Colon (tissue), 2 donors: ENCODE measurements around the gene SMIM23.

ENCODE experiments used
- FAIRE-seq: peaks from 2 replicates; lab custom pipeline; 2012; peaks lifted over from hg19 to GRCh38; lab: Jason Lieb, UNC
- donor health status: control.
- donor health status: control.

The SMIM23 gene

GRCh38 chr5:171785517-171785916, at the start of gene SMIM23:
Gene SMIM23, plus strand, starts transcription at chr5:171785817. Its CDS starts 55 bp downstream, at chr5:171785872.
- no peak for FAIRE-seq

DNA sequence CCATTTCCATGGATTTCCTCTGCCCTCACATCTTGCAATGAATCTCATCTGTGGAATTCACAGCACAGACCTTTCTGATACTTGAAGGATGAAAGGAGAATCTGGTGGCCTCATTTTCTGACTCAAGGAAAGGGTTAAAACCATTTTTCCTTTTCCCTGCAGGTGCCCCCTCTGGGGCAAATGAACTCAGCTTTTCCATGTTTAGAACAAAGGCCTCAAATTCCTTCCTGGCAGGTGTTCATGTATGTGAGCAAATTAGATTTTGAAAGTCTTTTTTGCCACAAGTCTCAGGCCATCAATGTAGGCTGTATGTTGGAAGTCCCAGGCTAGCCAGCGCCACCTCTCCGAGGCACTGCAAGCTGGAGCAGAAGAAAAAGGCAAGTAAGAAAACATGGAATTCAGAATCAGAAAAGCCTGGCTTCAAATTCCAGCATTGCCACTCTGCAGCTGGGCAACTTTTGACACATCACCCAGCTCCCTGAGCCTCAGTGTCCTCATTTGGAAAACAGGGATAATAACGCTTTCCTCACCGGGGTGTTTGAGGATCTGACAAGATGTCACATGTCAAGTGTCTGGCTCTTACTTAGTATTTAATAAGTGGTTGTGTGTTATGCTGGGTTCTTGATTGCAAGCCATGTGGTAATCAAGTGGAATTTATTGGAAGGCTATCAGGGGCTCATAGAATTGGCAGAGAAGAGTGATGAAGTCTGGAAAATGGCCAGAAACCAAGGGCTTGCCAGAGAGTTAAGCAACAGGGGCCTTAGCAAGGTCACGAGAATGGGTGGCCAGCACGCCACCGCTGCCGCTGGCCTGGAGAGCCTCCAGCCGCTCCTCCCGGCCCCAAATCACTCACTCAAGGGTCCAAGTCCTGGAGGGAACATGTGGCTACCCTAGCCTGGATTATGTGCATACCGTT, 48.4 kb upstream of the SMIM23 start:
- no peak for FAIRE-seq

- no peak for FAIRE-seq
Observed at GRCh38 chr5:171738501-171738900, 47.1 kb upstream of the SMIM23 start.

GRCh38 chr5:171739271-171739670, 46.3 kb upstream of the SMIM23 start:
- no peak for FAIRE-seq

- FAIRE-seq, result no peak
Observed at GRCh38 chr5:171743436-171744076, 42.1 kb upstream of the SMIM23 start.

DNA sequence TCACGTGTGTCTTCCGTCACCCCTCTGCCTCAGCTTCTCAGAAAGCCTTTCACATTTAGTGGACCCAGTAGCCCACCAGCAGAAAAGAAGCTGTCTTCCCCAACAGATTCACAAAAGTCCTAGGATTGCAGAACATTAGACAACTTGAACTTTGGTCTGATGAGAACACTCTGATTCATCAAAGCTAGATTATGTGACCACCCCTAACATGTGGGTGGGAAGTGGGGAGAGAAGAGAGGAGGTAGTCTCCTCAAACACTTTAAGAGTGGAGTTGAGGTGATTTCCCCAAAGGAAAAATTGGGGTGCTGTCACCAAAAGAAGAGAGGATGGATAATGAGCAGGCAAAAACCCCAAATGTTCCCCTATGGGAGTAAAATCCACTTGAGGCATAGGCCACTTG, 41.4 kb upstream of the SMIM23 start:
- no peak for FAIRE-seq

GRCh38 chr5:171744882-171745281, 40.7 kb upstream of the SMIM23 start:
- FAIRE-seq, result no peak

DNA sequence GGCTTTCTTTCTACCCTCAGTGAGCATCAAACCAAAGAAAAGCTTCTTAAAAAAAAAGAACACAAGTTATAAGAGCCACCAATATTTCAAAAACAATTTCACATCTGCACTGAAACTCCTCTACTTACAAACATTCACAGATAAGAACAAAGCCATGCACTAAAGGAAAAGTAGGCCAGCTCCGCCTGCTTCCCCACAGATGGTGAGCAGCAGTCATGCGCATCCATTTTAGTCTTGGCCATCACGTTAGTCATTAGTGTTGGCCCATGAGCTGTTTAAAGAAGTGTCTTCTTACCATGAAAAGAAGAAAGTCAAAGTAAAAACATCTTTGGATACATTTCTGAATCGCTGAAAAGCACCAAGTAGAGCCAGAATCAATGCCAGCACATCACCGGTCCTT, 40.0 kb upstream of the SMIM23 start:
- no peak for FAIRE-seq

DNA sequence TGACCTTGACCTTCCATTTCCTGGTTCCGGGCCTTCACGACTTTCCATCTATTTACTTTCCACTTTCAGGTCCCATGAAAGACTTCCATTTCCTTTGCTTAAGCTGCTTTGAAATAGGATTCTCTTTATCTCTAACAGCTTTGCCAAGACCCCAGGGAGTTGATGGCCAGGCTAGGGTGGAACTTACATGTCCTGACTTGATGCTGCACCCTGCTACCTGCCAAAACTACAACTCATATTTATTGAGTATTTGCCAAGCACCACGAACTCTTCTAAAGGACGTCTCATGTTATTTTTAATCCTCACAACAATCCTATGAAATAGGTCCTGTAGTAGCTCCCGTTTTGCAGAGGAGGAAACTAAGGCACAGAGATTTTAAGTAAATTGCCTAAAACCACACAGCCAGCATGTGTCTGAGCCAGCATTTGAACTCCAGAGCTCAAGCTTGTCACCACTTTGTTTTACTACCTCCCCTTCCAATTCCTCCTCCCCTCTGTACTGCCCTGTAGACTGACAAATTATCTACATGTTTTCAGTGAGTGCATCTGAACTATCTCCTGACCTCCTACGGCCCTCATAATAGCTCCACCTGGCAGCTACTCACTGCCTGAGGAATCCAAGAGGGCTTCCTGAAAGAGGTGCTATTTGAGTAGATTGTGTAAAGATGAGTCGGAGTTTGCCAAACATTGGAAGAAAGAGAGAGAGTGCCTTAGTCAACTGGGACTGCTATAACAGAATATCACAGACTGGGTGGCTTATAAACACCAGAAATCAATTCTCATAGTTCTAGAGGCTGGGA, 38.4 kb upstream of the SMIM23 start:
- no peak for FAIRE-seq

- FAIRE-seq, result no peak
Observed at GRCh38 chr5:171748720-171749119, 36.9 kb upstream of the SMIM23 start.

GRCh38 chr5:171749365-171749764, 36.3 kb upstream of the SMIM23 start:
- FAIRE-seq, result no peak

- FAIRE-seq, result no peak
Observed at GRCh38 chr5:171750311-171750788, 35.3 kb upstream of the SMIM23 start.

- FAIRE-seq, result no peak
Observed at GRCh38 chr5:171755354-171755821, 30.2 kb upstream of the SMIM23 start.

DNA sequence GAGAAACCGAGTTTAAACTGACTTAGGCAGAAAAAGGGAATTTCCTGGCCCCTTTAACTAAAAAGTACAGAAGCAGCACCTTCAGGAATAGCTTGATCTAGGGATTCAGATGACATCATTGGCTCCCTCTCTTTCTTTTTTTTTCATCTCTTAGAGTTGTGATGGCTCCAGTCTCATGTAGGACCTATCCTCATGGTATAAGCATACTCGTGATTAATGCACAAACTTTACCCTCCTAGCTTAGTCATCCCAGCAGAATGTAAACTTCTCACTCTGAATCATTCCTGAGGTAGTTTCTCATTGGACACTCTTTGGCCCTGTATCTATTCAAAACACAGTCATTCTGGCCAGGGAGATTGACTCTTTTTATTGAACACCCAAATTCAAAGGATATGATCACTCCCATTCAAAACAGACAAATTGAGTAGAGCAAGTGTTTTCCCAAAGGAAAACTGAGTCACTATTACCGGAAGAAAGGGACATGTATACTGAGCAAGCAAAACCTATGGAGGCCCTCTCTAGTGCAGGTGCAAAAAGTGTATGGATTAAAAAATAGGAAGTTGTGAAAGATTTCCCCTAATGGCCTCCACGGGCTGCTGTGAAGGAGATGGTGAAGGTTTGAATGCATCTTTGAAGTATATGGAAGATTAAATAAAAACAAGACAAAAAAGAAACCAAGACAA, 27.6 kb upstream of the SMIM23 start:
- FAIRE-seq, result no peak

DNA sequence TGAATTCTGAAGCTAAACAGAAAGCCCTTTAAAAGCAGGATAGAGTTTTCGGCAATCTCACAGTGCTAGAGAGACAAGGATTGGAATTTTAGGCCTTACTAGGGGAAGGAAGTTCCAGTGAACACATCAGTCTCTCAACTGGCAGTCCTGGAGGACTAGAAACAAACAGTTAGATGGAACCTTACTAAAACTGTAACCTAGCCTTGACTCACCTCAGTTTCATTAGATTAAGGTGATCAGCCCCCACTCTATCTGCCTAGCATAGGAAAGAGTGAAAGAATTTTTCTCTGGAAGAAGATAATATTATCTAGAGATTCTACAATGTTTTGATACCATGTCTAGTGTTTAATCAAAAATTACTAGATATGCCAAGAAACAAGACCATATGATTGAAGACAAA, 25.8 kb upstream of the SMIM23 start:
- FAIRE-seq, result no peak

- FAIRE-seq, result no peak
Observed at GRCh38 chr5:171762021-171762608, 23.5 kb upstream of the SMIM23 start.

GRCh38 chr5:171762903-171763302, 22.7 kb upstream of the SMIM23 start:
- no peak for FAIRE-seq

- FAIRE-seq, result no peak
Observed at GRCh38 chr5:171764265-171764664, 21.4 kb upstream of the SMIM23 start.

GRCh38 chr5:171766875-171767274, 18.7 kb upstream of the SMIM23 start:
- no peak for FAIRE-seq

DNA sequence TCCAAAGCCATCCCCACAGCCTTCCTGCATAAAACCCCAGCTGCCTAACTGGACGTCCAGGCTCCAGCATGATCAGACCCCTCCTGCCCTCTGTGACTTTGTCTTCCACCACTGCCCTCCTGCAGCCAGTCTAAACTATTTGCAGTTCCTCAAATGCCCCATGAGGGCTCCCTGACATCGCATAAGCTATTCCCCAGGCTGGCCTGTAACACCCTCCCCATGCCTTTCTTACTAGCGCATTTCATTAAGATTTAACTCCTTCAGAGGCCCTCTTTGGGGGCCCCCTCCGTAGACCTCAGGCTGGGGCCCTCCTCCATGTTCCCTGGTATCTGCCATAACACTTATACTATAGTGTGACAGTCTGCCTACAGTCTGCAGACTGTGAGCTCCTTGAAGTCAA, 15.5 kb upstream of the SMIM23 start:
- FAIRE-seq, result no peak

DNA sequence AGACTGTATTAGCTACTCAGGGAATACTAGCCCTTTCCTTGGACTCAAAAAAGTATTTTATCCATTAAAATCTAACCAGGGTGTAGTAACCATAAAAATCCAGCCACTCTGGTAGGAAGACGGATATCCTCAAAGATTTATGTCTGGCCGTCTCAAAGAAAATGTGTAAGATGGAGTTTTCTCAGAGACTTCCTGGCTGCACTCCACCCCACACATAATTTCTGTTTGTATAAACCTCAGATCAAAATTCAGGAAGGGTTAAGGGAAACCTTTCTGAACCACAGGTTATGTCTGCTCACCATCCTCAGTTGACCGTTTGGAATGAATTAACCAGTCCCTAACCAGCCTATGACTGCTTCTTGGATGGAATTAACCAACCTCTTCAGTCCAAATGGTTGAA, 13.8 kb upstream of the SMIM23 start:
- no peak for FAIRE-seq
